Ureter (tissue), 1 donor: ENCODE measurements around the gene CAP2. TPM values are rescaled to one million over a fixed set of nuclear protein-coding genes. Genes with fewer than 3 reads are reported as not detected.
"Not testable (repeated sequence)": the region's sequence is repeated elsewhere in the genome, so short reads cannot be mapped to it uniquely, and the experiment has no call there.

ENCODE experiments used
- DNase-seq: peaks from one replicate; pipeline ENCODE4 v3.0.0-alpha.2; 2020; ENCODE audit warnings: low spot score
- total RNA-seq: library from RNA; stranded (reverse); gene quantifications from one replicate; pipeline ENCODE4 v1.2.4, GENCODE V29; 2023
- donor health status: DM: yes; HTN: yes; CAD: no.

Gene CAP2
- total RNA-seq, 1 donor from 2014 or later, result 20.7 TPM

DNA sequence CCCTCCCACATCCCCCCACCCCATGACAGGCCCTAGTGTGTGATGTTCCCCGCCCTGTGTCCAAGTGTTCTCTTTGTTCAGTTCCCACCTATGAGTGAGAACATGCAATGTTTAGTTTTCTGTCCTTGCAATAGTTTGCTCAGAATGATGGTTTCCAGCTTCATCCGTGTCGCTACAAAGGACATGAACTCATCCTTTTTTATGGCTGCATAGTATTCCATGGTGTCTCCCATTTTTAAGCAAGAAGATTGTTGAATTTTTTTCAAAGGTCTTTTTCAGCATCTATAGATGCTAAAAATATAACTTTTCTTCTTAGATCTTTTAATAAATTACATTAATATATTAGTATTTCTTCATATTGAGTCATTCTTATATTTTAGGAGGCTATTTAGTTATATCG, 47.4 kb downstream of the CAP2 start:
- not testable (repeated sequence) for DNase-seq

- no peak for DNase-seq
Measured at GRCh38 chr6:17442196-17442595, 48.8 kb downstream of the CAP2 start.

DNA sequence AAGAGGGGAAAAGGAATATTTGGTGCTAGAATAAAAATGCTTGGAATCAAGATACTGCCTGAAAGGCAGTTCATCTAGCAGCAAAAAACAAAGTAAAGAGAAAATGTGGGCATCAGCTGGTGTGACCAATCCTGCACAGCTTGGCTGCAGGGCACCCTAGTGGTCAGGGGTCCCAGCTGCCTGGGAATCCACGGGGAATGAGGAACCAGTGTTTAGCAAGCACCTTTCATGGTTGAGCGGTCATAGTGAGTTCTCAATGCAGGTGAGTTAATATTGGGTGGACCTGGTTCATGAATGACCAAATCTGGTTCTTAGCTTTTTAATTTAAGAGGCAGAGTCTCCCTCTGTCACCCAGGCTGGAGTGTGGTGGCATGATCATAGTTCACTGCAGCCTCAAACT, 53.3 kb downstream of the CAP2 start:
- DNase-seq, result no peak

- DNase-seq, result no peak
Measured at GRCh38 chr6:17448165-17448564, 54.8 kb downstream of the CAP2 start.

DNA sequence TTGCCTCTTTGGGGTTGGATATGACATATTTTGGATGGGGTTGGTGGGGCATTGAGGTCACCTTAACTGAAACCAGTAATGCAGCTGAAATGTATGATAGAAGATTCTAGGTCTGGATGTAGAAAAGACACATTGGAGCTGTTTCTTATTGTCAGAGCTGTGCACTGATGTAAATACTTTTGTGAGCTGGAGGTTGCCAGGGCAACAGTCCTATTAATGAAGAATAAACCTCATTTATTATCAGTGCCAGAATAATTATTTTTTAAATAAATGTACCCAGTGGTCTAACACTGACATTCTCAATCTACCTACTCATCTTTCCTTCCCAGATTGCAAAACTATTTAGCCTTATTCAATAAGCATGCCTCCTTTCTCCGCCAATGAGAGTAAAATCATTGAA, 57.0 kb downstream of the CAP2 start:
- no peak for DNase-seq

GRCh38 chr6:17450832-17451231, 57.4 kb downstream of the CAP2 start:
- DNase-seq, result no peak

GRCh38 chr6:17452096-17452495, 58.7 kb downstream of the CAP2 start:
- no peak for DNase-seq

GRCh38 chr6:17454316-17455005, 61.1 kb downstream of the CAP2 start:
- DNase-seq, result no peak

GRCh38 chr6:17455919-17456318, 62.5 kb downstream of the CAP2 start:
- no peak for DNase-seq

DNA sequence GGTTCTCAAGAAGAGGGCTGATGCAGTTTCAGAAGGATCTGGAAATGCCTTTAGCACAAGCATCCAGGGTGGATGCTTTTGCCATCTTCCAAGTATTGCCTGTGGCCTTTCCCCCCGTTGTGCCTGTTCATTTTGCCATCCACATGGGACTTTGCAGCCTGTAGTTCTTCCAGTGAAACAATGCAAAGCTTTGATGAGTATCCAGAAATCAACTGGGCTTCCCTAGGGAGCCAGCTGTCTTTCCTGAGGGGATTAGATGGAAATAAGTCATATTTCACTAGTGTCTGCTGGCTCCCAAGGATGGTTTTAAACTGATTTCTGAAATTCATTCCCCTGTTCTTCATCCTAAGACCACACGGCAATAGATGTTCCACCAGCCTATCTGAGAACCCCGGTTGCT, 63.3 kb downstream of the CAP2 start:
- DNase-seq, result no peak

DNA sequence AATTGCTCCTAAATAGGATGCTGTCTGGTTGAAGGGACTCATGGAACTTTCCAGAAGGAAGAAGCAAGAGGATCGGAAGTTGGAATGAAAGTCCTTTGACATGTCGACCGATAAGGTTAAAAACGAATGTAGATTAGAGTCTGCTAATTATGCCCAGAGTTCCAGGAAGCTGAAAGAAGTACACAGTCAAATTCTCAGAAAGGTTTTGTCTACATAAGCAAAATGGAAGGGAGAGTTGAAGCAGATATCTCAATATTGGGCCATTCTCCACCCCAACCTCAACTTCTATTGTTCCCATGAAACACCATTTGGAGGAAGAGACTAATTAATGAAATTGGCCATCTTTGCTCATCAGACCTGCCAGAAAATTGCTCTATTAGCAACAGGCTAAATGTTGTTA, 64.0 kb downstream of the CAP2 start:
- no peak for DNase-seq

GRCh38 chr6:17457956-17458355, 64.6 kb downstream of the CAP2 start:
- no peak for DNase-seq

DNA sequence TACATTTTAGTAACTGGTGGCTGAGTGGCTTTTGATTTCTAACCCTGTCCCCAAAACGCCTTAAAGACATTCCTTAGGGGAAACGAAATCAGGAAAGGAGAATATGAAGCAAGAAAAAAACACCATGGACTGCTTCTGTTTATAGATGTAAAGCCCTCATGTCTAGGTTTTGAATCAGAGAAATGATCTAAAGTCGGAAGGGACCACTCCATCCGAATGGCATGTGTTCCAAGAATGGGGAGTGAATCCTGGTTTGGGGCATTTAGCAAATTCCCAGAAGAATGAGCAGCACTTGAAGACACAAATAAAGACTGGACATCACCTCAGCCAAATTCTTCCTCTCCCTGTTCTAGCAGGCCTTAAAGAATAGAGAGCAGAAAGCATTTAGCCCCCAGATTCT, 65.6 kb downstream of the CAP2 start:
- DNase-seq, result no peak

DNA sequence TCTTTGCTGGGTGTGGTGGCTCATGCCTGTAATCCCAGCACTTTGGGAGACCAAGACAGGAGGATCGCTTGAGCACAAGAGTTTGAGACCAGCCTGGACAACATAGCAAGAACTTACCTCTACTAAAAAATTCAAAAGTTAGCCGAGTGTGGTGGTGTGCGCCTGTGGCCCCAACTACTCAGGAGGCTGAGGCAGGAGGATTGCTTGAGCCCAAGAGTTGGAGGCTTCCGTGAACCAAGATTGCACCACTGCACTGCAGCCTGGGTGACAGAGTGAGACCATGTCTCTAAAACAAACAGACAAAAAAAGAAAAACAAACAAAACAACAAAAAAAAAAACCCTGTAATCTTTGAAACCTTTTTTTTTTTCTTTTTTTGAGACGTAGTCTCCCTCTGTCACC, 67.5 kb downstream of the CAP2 start:
- DNase-seq, result no peak

DNA sequence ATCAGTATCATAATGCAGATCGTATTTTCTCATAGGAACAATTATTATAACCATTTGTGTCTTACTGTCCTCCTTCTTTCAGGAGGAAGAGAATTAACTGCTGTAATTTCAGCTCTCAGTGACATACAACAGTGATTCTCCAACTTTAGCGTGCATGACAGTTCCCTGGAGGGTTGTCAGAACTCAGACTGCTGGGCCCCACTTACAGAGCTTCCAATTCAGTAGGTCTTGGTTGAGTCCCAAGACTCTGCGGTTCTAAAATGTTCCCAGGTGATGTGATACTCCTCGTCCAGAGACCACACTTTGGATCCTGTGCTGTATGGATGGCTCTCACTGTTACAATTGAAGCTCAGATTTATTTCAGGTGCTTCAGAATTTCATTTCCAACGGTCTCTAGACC, 72.8 kb downstream of the CAP2 start:
- no peak for DNase-seq

- no peak for DNase-seq
Measured at GRCh38 chr6:17466707-17467106, 73.3 kb downstream of the CAP2 start.

DNA sequence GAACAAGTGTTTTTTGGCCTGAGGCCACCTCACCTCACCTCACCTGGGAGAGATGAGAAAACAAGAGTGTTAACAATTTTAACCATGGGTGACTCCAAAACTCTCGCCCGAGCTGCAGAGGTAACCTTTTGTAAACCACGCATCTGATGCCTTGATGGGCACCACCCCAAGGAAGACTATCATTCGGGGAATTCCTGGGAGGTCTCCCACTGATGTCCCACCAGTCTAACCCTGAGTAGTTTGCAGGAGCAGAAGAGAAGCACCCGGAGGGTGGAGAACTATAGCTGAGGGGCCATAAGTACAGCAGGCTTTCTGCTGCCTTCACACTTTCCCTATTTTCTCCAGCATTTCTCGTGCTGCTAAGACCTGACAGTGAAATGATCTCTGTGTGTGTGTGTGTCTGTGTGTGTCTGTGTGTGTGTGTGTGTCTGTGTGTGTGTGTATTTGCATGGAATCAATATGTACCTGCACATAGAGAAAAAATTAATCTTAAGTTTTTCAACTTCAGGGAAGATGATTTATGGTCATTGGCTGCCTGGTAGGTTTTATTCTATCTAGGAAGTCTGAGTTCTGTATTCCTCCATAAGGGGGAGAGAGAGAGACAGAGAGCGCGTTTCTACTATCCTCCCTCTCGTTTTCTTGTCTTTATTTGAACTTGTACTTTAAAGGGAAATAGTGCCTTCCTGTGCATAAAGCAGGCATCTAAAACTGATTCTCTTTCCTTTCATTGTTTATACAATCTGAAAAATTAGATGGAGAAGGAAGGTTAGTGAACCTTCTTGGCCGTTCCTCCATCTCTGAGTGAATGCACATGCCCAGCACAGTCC, 75.8 kb downstream of the CAP2 start:
- DNase-seq, result no peak

DNA sequence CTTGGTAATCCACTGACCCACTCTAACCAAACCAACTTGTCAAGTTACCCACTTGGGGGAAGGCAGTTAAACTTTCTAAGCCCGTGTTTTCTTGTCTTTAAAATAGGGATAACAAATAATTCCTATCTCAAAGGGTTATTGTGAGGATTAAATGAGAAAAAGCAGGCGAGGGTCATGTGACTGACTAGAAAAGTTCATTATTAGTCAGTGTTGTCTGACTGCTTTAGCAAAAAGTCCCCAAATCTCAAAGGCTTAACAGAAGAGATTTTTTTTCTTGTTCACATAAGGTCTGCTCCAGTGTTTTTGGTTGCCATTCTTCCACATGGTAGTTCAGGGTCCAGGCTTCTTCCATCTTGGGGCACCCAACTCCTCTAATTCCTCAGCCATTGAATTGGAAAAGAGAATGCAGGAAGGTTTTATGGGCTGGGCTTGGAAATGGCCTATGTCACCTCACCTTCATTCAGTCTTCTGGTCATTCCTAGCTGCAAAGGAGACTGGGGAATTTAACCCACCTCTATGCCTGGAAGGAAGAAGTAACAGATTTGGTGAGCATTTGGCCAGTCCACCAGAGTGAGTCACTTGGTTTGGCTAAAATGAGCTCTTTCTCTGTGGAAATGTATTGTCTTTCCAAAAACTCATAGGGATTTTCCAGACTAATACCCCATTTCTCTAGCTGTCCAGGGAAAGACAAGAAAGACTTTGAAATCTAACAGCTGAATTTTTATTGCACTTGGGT, 77.0 kb downstream of the CAP2 start:
- no peak for DNase-seq

- DNase-seq, result no peak
Measured at GRCh38 chr6:17470938-17471327, 77.5 kb downstream of the CAP2 start.

DNA sequence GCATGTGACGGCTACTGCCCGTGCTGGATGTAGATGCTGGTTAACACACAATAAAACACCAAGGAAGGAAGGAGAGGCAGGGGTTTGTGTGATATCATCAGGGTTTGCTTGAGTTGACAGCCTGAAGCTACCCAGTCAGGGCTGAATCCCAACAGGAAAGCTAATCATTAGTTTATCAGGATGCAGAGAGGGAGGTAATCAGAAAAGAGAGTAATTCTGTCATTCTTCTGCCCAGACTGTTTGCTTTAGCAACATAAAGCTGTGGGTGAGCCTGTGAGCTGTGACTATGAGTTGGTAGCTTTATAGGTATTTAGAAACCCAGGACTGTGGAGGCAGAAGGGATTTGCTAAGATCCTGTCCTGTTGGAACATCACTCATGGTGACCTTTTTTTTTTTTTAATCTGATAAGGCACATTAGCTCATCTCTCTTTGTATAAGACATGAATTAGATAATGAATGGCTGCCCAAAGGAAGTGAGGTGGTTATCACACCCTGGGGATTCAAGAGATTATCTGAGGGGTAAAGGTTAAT, 79.3 kb downstream of the CAP2 start:
- no peak for DNase-seq

- no peak for DNase-seq
Measured at GRCh38 chr6:17473554-17473953, 80.2 kb downstream of the CAP2 start.

DNA sequence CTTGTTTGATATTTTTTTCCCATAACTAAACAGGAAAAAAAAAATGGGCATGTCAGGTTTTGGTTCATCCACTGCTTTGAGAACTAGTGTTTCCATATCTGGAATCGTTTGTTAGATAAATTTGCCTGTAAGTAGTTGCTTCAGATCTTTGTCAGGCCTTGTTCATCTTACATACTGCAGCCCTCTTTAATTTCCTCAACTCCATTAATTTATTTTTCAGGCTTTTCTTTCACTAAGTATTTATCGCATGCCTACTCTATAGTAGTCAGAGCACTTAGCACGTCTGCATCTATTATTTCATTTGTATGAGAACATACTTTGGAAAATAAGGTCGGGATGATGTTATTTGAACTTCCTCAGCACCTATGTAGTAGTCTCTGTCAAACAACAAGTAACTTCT, 80.9 kb downstream of the CAP2 start:
- DNase-seq, result no peak
